ENCODE data around the gene UFD1.

Gene UFD1

GRCh38 chr22:19520566-19521305 is 41.7 kb upstream of the UFD1 start:
- no peak for DNase-seq (ENCODE audit: low read depth)
- no peak for TF ChIP-seq CTCF (IDR thresholded peaks at IDR 0.05; ENCODE audit: control insufficient read depth, extremely low read depth, insufficient read depth)
- no peak overlapping the region for H3K4me3 ChIP-seq (ENCODE audit: low read depth, low read length)

- no peak overlapping the region for H3K4me3 ChIP-seq (ENCODE audit: low read depth, low read length)
- no peak for TF ChIP-seq CTCF (IDR thresholded peaks at IDR 0.05; ENCODE audit: control insufficient read depth, extremely low read depth, insufficient read depth)
- DNase-seq (ENCODE audit: low read depth) = no peak
Measured at GRCh38 chr22:19520007-19520406, 41.0 kb upstream of the UFD1 start.

- H3K4me3 ChIP-seq (ENCODE audit: low read depth, low read length) = no peak overlapping the region
- no peak for TF ChIP-seq CTCF (IDR thresholded peaks at IDR 0.05; ENCODE audit: control insufficient read depth, extremely low read depth, insufficient read depth)
- no peak for DNase-seq (ENCODE audit: low read depth)
Measured at GRCh38 chr22:19519041-19519926, 40.3 kb upstream of the UFD1 start.

GRCh38 chr22:19518635-19519034 is 39.6 kb upstream of the UFD1 start:
- no peak for DNase-seq (ENCODE audit: low read depth)
- H3K4me3 ChIP-seq (ENCODE audit: low read depth, low read length) = no peak overlapping the region
- TF ChIP-seq CTCF (IDR thresholded peaks at IDR 0.05; ENCODE audit: control insufficient read depth, extremely low read depth, insufficient read depth) = no peak

- no peak for DNase-seq (ENCODE audit: low read depth)
- TF ChIP-seq CTCF (IDR thresholded peaks at IDR 0.05; ENCODE audit: control insufficient read depth, extremely low read depth, insufficient read depth) = no peak
- no peak overlapping the region for H3K4me3 ChIP-seq (ENCODE audit: low read depth, low read length)
Measured at GRCh38 chr22:19517919-19518611, 39.1 kb upstream of the UFD1 start.

- TF ChIP-seq CTCF (IDR thresholded peaks at IDR 0.05; ENCODE audit: control insufficient read depth, extremely low read depth, insufficient read depth) = no peak
- no peak overlapping the region for H3K4me3 ChIP-seq (ENCODE audit: low read depth, low read length)
- no peak for DNase-seq (ENCODE audit: low read depth)
Measured at GRCh38 chr22:19517171-19517500, 38.1 kb upstream of the UFD1 start.

All from LNCaP clone FGC (cell line).